HEK293T (cell line): Measurements from ENCODE around the gene GJC1.

ENCODE experiments used
- ARNT ChIP-seq: fragments of 450-650 bp; IDR thresholded peaks from 2 replicates; pipeline ENCODE4 v1.6.1; 2017; ENCODE audit warnings: mild to moderate bottlenecking
- FOXA1 ChIP-seq: fragments of 450-650 bp; IDR thresholded peaks from 2 replicates; pipeline ENCODE4 v1.6.1; 2016; ENCODE audit warnings: mild to moderate bottlenecking
- FOXM1 ChIP-seq: fragments of 450-650 bp; IDR thresholded peaks from 2 replicates; pipeline ENCODE4 v1.6.1; 2017; ENCODE audit warnings: mild to moderate bottlenecking, borderline replicate concordance
- HDGF ChIP-seq: fragments of 450-650 bp; IDR thresholded peaks from 2 replicates; pipeline ENCODE4 v1.6.1; 2017; ENCODE audit warnings: antibody characterized with exemption, borderline replicate concordance
- L3MBTL2 ChIP-seq: fragments of 450-650 bp; conservative IDR thresholded peaks from 2 replicates; pipeline ENCODE4 v1.6.1; 2016; ENCODE audit warnings: mild to moderate bottlenecking
- NFRKB ChIP-seq: fragments of 450-650 bp; IDR thresholded peaks from 2 replicates; pipeline ENCODE4 v1.6.1; 2016; ENCODE audit warnings: mild to moderate bottlenecking, moderate library complexity
- SP1 ChIP-seq: fragments of 450-650 bp; IDR thresholded peaks from 2 replicates; pipeline ENCODE4 v1.6.1; 2017
- SUZ12 ChIP-seq: fragments of 450-650 bp; IDR thresholded peaks from 2 replicates; pipeline ENCODE4 v1.6.1; 2016; ENCODE audit warnings: mild to moderate bottlenecking
- TARDBP ChIP-seq: fragments of 450-650 bp; IDR thresholded peaks from 2 replicates; pipeline ENCODE4 v1.6.1; 2016
- ZNF384 ChIP-seq: fragments of 450-650 bp; IDR thresholded peaks from 2 replicates; pipeline ENCODE4 v1.6.1; 2016

- no peak for TF ChIP-seq HDGF
- TF ChIP-seq FOXA1: no peak
- TF ChIP-seq FOXM1: no peak
- no peak for TF ChIP-seq SUZ12
- no peak for TF ChIP-seq SP1
- no peak for TF ChIP-seq TARDBP
- TF ChIP-seq L3MBTL2: no peak
- no peak for TF ChIP-seq ARNT
- TF ChIP-seq NFRKB: no peak
- TF ChIP-seq ZNF384: no peak
Observed at GRCh38 chr17:44759916-44760243, 70.2 kb downstream of the GJC1 start.
